NB4 (cell line): ENCODE data around the gene CEP120.

ENCODE experiments used
- POLR2A ChIP-seq: IDR thresholded peaks from 2 replicates; pipeline ENCODE4 v1.6.1; 2011; ENCODE audit warnings: mild to moderate bottlenecking; ENCODE audit not compliant: insufficient read length; ENCODE audit errors: extremely low read depth
- TF ChIP-seq, protein P1 (sequence below): IDR thresholded peaks from one replicate; pipeline ENCODE4 v1.5.1; 2012; ENCODE audit warnings: low read depth, low read length
- TF ChIP-seq, protein P2 (sequence below): IDR thresholded peaks from 2 replicates; pipeline ENCODE4 v1.6.1; 2011; ENCODE audit warnings: low read depth, low read length

GRCh38 chr5:123389794-123390193 lies 33.4 kb downstream of the CEP120 start:
- no peak for TF ChIP-seq POLR2A
- TF ChIP-seq, protein P1, sequence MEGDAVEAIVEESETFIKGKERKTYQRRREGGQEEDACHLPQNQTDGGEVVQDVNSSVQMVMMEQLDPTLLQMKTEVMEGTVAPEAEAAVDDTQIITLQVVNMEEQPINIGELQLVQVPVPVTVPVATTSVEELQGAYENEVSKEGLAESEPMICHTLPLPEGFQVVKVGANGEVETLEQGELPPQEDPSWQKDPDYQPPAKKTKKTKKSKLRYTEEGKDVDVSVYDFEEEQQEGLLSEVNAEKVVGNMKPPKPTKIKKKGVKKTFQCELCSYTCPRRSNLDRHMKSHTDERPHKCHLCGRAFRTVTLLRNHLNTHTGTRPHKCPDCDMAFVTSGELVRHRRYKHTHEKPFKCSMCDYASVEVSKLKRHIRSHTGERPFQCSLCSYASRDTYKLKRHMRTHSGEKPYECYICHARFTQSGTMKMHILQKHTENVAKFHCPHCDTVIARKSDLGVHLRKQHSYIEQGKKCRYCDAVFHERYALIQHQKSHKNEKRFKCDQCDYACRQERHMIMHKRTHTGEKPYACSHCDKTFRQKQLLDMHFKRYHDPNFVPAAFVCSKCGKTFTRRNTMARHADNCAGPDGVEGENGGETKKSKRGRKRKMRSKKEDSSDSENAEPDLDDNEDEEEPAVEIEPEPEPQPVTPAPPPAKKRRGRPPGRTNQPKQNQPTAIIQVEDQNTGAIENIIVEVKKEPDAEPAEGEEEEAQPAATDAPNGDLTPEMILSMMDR = no peak
- TF ChIP-seq, protein P2, sequence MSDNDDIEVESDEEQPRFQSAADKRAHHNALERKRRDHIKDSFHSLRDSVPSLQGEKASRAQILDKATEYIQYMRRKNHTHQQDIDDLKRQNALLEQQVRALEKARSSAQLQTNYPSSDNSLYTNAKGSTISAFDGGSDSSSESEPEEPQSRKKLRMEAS = no peak
